ENCODE data around the gene ADH1A.

The ADH1A gene

DNA sequence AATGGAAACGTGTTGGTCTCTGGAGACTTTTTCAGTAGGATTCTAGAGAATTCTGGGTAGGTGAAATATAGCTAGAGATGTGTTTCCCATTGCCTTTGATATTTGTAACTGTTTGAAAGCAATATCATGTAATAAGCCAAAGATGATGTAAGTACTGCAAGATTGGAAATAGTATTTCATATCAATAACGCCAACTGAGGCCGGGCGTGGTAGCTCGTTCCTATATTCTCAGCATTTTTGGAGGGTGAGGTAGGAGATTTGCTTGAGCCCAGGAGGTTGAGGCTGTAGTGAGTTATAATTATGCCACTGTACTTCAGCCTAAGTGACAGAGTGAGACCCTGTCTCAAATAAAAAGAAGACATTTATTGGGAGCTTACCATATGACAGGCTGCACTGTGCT, 9.5 kb downstream of the ADH1A start:
- TF ChIP-seq CTCF (IDR thresholded peaks at IDR 0.05; ENCODE audit: insufficient read depth, missing control alignments) = no peak
- FAIRE-seq (no peak), DNase-seq (ENCODE audit: insufficient read length, low spot score) (no peak)

GRCh38 chr4:99276417-99276816, 14.4 kb downstream of the ADH1A start:
- TF ChIP-seq CTCF (IDR thresholded peaks at IDR 0.05; ENCODE audit: insufficient read depth, missing control alignments) = no peak
- no peak for FAIRE-seq
- no peak for DNase-seq (ENCODE audit: insufficient read length, low spot score)

GRCh38 chr4:99275885-99276284, 14.9 kb downstream of the ADH1A start:
- FAIRE-seq (no peak), DNase-seq (ENCODE audit: insufficient read length, low spot score) (no peak)
- TF ChIP-seq CTCF (IDR thresholded peaks at IDR 0.05; ENCODE audit: insufficient read depth, missing control alignments) = no peak

DNA sequence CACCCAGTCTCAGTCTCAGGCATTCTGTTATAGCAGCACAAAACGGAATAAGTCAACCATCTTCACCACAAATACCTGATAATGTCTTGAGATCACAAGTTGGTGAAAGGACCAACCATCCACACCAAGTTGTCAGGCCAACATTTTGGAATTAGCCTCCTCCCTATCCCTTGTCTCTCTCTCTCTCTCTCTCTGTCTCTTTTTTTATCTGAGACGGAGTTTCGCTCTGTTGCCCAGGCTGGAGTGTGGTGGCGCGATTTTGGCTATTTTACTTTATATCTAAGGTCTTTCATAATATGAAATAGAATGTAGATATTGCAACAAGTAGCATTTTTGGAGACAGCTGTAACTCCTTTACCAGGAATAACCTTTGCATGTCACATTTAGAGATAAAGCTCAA, 15.7 kb downstream of the ADH1A start:
- DNase-seq (ENCODE audit: insufficient read length, low spot score) = no peak
- FAIRE-seq = no peak
- TF ChIP-seq CTCF (IDR thresholded peaks at IDR 0.05; ENCODE audit: insufficient read depth, missing control alignments) = no peak

- no peak for TF ChIP-seq CTCF (IDR thresholded peaks at IDR 0.05; ENCODE audit: insufficient read depth, missing control alignments)
- DNase-seq (ENCODE audit: insufficient read length, low spot score) = no peak
- FAIRE-seq = no peak
Observed at GRCh38 chr4:99273704-99274103, 17.1 kb downstream of the ADH1A start.

DNA sequence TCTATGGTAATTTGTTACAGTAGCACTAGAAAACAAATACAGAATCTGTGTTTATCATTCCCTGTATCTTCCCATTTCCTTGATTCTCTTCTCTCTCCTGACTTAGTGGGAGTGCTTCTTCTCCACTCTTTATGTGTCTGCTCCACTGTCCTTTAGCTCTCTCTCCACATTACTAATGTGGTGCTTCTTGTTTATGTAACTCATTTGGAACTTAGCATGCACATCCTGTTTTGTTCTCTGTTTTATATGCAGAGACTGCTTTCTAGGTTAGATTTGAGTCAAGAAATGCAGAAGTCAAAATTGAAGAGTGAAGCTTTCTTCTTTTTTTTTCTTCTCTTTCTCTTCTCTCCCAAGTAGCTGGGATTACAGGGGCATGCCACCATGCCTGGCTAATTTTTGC, 25.9 kb downstream of the ADH1A start:
- no peak for TF ChIP-seq CTCF (IDR thresholded peaks at IDR 0.05; ENCODE audit: insufficient read depth, missing control alignments)
- DNase-seq (ENCODE audit: insufficient read length, low spot score) (no peak), FAIRE-seq (no peak)

- TF ChIP-seq CTCF (IDR thresholded peaks at IDR 0.05; ENCODE audit: insufficient read depth, missing control alignments) = no peak
- no peak for FAIRE-seq
- no peak for DNase-seq (ENCODE audit: insufficient read length, low spot score)
Observed at GRCh38 chr4:99252746-99253145, 38.0 kb downstream of the ADH1A start.

All from D721Med (cell line).